GM23248 (cell line): ENCODE measurements around the gene IL12RB1. TPM values are rescaled to one million over a fixed set of nuclear protein-coding genes. Genes with fewer than 3 reads are reported as not detected.

Source experiments
- DNase-seq: peaks from one replicate; pipeline ENCODE4 v3.0.0-alpha.2; 2015
- H2AFZ ChIP-seq: fragments of 200-600 bp; sonication (generic); 2 replicates; pipeline ENCODE4 v1.6.1; 2016; ENCODE audit warnings: antibody characterized with exemption
- H3F3A ChIP-seq: fragments of 200-600 bp; sonication (generic); 2 replicates; pipeline ENCODE4 v1.6.1; 2016; ENCODE audit warnings: mild to moderate bottlenecking, antibody characterized with exemption, mixed run types; ENCODE audit not compliant: insufficient read depth
- H3K27ac ChIP-seq: fragments of 200-600 bp; sonication (generic); 2 replicates; pipeline ENCODE4 v1.5.1; 2016; ENCODE audit warnings: mild to moderate bottlenecking
- H3K27me3 ChIP-seq: fragments of 200-600 bp; sonication (generic); replicated peaks from 2 replicates; pipeline ENCODE4 v1.6.1; 2016; ENCODE audit warnings: mild to moderate bottlenecking; ENCODE audit not compliant: insufficient read depth
- H3K36me3 ChIP-seq: fragments of 200-600 bp; sonication (generic); 2 replicates; pipeline ENCODE4 v1.6.1; 2016; ENCODE audit warnings: low read depth, mild to moderate bottlenecking
- H3K4me1 ChIP-seq: fragments of 200-600 bp; sonication (generic); 2 replicates; pipeline ENCODE4 v1.6.1; 2016; ENCODE audit warnings: mild to moderate bottlenecking; ENCODE audit not compliant: insufficient read depth
- H3K4me2 ChIP-seq: fragments of 200-600 bp; sonication (generic); one replicate; pipeline ENCODE4 v1.6.1; 2016; ENCODE audit warnings: mild to moderate bottlenecking; ENCODE audit not compliant: unreplicated experiment
- H3K4me3 ChIP-seq: fragments of 200-600 bp; sonication (generic); 2 replicates; pipeline ENCODE4 v1.5.1; 2016; ENCODE audit warnings: mild to moderate bottlenecking
- H3K79me2 ChIP-seq: fragments of 200-600 bp; sonication (generic); 2 replicates; pipeline ENCODE4 v1.6.1; 2016; ENCODE audit warnings: mild to moderate bottlenecking; ENCODE audit not compliant: insufficient read depth
- H3K9ac ChIP-seq: fragments of 200-600 bp; sonication (generic); 2 replicates; pipeline ENCODE4 v1.6.1; 2016; ENCODE audit warnings: mild to moderate bottlenecking
- H3K9me2 ChIP-seq: fragments of 200-600 bp; sonication (generic); 2 replicates; pipeline ENCODE4 v1.6.1; 2016; ENCODE audit warnings: mixed run types, mild to moderate bottlenecking, moderate library complexity; ENCODE audit not compliant: insufficient read depth
- H3K9me3 ChIP-seq: fragments of 200-600 bp; sonication (generic); one replicate; pipeline ENCODE4 v1.6.1; 2017; ENCODE audit warnings: low read depth
- H4K20me1 ChIP-seq: fragments of 200-600 bp; sonication (generic); 2 replicates; pipeline ENCODE4 v1.6.0; 2016; ENCODE audit not compliant: insufficient read depth
- EZH2 ChIP-seq: fragments of 200-600 bp; sonication (generic); IDR thresholded peaks from 2 replicates; pipeline ENCODE4 v1.6.1; 2018; ENCODE audit warnings: antibody characterized with exemption, mild to moderate bottlenecking; ENCODE audit not compliant: insufficient read depth, poor library complexity, severe bottlenecking
- EZH2phosphoT487 ChIP-seq: fragments of 200-600 bp; sonication (generic); IDR thresholded peaks from 2 replicates; pipeline ENCODE4 v1.6.1; 2018; ENCODE audit warnings: antibody characterized with exemption, moderate library complexity, mild to moderate bottlenecking, low read depth; ENCODE audit not compliant: insufficient read depth
- WGBS, 2 experiments: methylation state at CpG; one replicate each; pipeline ENCODE4 v1.1.6; 2015 to 2017; ENCODE audit warnings: low lambda C conversion rate in 2 of 2, low coverage in 1 of 2; ENCODE audit errors: missing lambda C conversion rate in 2 of 2; 5-methylcytosine and 5-hydroxymethylcytosine counted together
- in situ Hi-C: fragments of 300-500 bp; cut with MboI; formaldehyde crosslinking; loops from 2 replicates; pipeline ENCODE4 v1.15.0; 2020
- polyA plus RNA-seq: library from polyadenylated mRNA; unstranded; fragments of >200 nt; fragmentation: Nextera tagmentation; extraction: Ambion mirVana; gene quantifications from 2 replicates; pipeline ENCODE4 v1.2.1, GENCODE V29; 2016
- total RNA-seq: library from RNA; depleted of rRNA; stranded (reverse); fragments of >200 nt; shearing (Covaris generic); gene quantifications from 2 replicates; pipeline ENCODE4 v1.2.3, GENCODE V29; 2014

The IL12RB1 gene
- total and polyA plus RNA-seq, 2 experiments from 2014 or later: not detected

- TF ChIP-seq EZH2 (no peak), EZH2phosphoT487 (no peak)
- peaks cover 15% of the 10 kb centered on the region for H3F3A ChIP-seq
- H3K9me3 ChIP-seq: no peaks in the 10 kb centered on the region
- in situ Hi-C loops: loop anchor here (10.0 kb wide), 1 partner anchor 47 kb away; the partner anchor contains the start of gene ARRDC2
- H3K27ac ChIP-seq: no peak overlapping the region
- H3K27me3 ChIP-seq: no peaks in the 10 kb centered on the region
- DNase-seq: peak; percentile 40
- H3K4me2 ChIP-seq: peak overlapping the region; percentile 61
- 4 to 5% methylated on average over 27 to 31 of the region's 31 CpGs for WGBS, 2 experiments
- no peaks in the 10 kb centered on the region for H3K79me2 ChIP-seq
- peak overlapping the region; percentile 42 for H3K9ac ChIP-seq
- peak overlapping the region; percentile 62 for H2AFZ ChIP-seq
- H3K4me1 ChIP-seq: 0 out of 2 replicates have a peak, but pooled peaks cover 3% of the 10 kb centered on the region
- no peaks in the 10 kb centered on the region for H3K9me2 ChIP-seq
- no peaks in the 10 kb centered on the region for H4K20me1 ChIP-seq
- peak overlapping the region; percentile 21 for H3K4me3 ChIP-seq
- H3K36me3 ChIP-seq: no peaks in the 10 kb centered on the region
Measured at GRCh38 chr19:18051887-18052286, 34.8 kb downstream of the IL12RB1 start.

DNA sequence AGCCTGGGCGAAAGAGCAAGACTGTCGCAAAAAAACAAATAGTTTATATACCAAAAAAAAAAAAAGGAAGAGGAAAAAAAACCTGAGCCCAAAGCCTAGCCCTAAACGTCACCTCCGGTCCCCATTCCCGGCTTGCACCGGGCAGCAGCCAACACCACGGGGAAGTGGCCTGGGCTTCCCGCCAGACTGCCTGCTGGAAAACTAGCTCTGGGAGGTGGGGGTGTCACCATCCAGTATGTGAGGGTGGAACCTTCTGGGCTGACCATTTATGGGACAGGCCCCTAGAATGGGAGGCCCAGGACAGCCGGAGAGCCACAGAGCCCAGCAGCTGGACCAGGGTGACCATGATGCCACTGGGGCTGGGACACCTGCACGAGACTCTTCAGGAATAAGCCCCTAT is 37.3 kb downstream of the IL12RB1 start:
- DNase-seq: peak; percentile 63
- H3K9me2 ChIP-seq: no peaks in the 10 kb centered on the region
- in situ Hi-C loops: no loop called here
- H3K4me1 ChIP-seq: peaks cover 19% of the 10 kb centered on the region
- H2AFZ ChIP-seq: no peak overlapping the region
- H4K20me1 ChIP-seq: no peaks in the 10 kb centered on the region
- H3K27me3 ChIP-seq: no peaks in the 10 kb centered on the region
- H3K36me3 ChIP-seq: no peaks in the 10 kb centered on the region
- H3K9ac ChIP-seq: no peak overlapping the region
- H3K4me2 ChIP-seq: no peak overlapping the region
- H3F3A ChIP-seq: peaks cover 32% of the 10 kb centered on the region
- WGBS, 2 experiments: 43 to 44% methylated on average over 10 of the region's 10 CpGs
- no peaks in the 10 kb centered on the region for H3K9me3 ChIP-seq
- H3K4me3 ChIP-seq: no peak overlapping the region
- no peak overlapping the region for H3K27ac ChIP-seq
- TF ChIP-seq EZH2phosphoT487 (no peak), EZH2 (no peak)
- no peaks in the 10 kb centered on the region for H3K79me2 ChIP-seq

GRCh38 chr19:18046059-18046718 is 40.5 kb downstream of the IL12RB1 start:
- Histone ChIP-seq H3K27me3 (no peaks in the 10 kb centered on the region), H3K4me2 (peak overlapping the region; percentile 93), H3K9me3 (no peaks in the 10 kb centered on the region), H3K36me3 (no peaks in the 10 kb centered on the region), H3K27ac (peak overlapping the region; percentile 72), H3K9me2 (no peaks in the 10 kb centered on the region), H3K4me1 (peaks cover 15% of the 10 kb centered on the region), H3F3A (peaks cover 21% of the 10 kb centered on the region), H3K79me2 (no peaks in the 10 kb centered on the region), H3K4me3 (no peak overlapping the region), H3K9ac (peak overlapping the region; percentile 71), H4K20me1 (no peaks in the 10 kb centered on the region), H2AFZ (no peak overlapping the region)
- no peak for TF ChIP-seq EZH2
- no peak for TF ChIP-seq EZH2phosphoT487
- WGBS, 2 experiments: 20 to 25% methylated on average over 12 to 14 of the region's 14 CpGs
- DNase-seq: peak; percentile 91
- in situ Hi-C loops: no loop called here

- Histone ChIP-seq H2AFZ (peak overlapping the region; percentile 82), H3K27ac (peak overlapping the region; percentile 72)
Measured at GRCh38 chr19:18045307-18046050, 41.3 kb downstream of the IL12RB1 start.

More at GRCh38 chr19:18045307-18046050, 41.3 kb downstream of the IL12RB1 start:
- TF ChIP-seq EZH2phosphoT487 (no peak), EZH2 (no peak)
- WGBS, 2 experiments: 57 to 58% methylated on average over 7 of the region's 7 CpGs
- Histone ChIP-seq H3K4me1 (peaks cover 15% of the 10 kb centered on the region), H3K4me2 (peak overlapping the region; percentile 93), H3K36me3 (no peaks in the 10 kb centered on the region), H3K4me3 (peak overlapping the region; percentile 65), H3K9ac (peak overlapping the region; percentile 71), H4K20me1 (no peaks in the 10 kb centered on the region), H3K9me3 (no peaks in the 10 kb centered on the region), H3K9me2 (no peaks in the 10 kb centered on the region), H3F3A (peaks cover 21% of the 10 kb centered on the region), H3K79me2 (no peaks in the 10 kb centered on the region), H3K27me3 (no peaks in the 10 kb centered on the region)
- in situ Hi-C loops: no loop called here
- DNase-seq: no peak
